ENCODE results near the gene TRIM74. TPM values are rescaled to one million over a fixed set of nuclear protein-coding genes. Genes with fewer than 3 reads are reported as not detected.
"Not testable (repeated sequence)": the region's sequence is repeated elsewhere in the genome, so short reads cannot be mapped to it uniquely, and the experiment has no call there.

The TRIM74 gene
- total and polyA plus RNA-seq, 2 experiments from 2014 or later: not detected

GRCh38 chr7:72990146-72990913 lies 21.1 kb upstream of the TRIM74 start:
- DNase-seq; H3K9me3 ChIP-seq (ENCODE audit: low read depth); in situ Hi-C loops (cut with MboI); H3K27ac ChIP-seq; H2AFZ ChIP-seq; H3K9ac ChIP-seq; H3K4me1 ChIP-seq (ENCODE audit: insufficient read depth); H3F3A ChIP-seq (ENCODE audit: insufficient read depth); H3K27me3 ChIP-seq (replicated peaks; ENCODE audit: insufficient read depth); H3K36me3 ChIP-seq (ENCODE audit: low read depth); H3K79me2 ChIP-seq (ENCODE audit: insufficient read depth); H4K20me1 ChIP-seq (ENCODE audit: insufficient read depth); H3K9me2 ChIP-seq (ENCODE audit: insufficient read depth); H3K4me2 ChIP-seq (ENCODE audit: unreplicated experiment); H3K4me3 ChIP-seq: not testable (repeated sequence)
- WGBS, 2 experiments (ENCODE audit: low coverage in 1 of 2, low lambda C conversion rate in 2 of 2, missing lambda C conversion rate in 2 of 2): 56 to 66% methylated on average over 6 to 8 of the region's 14 CpGs

- H3K27ac ChIP-seq; H3F3A ChIP-seq (ENCODE audit: insufficient read depth); H3K4me1 ChIP-seq (ENCODE audit: insufficient read depth); H3K9ac ChIP-seq; H3K9me3 ChIP-seq (ENCODE audit: low read depth); H2AFZ ChIP-seq; H3K36me3 ChIP-seq (ENCODE audit: low read depth); H3K9me2 ChIP-seq (ENCODE audit: insufficient read depth); H3K79me2 ChIP-seq (ENCODE audit: insufficient read depth); in situ Hi-C loops (cut with MboI); DNase-seq; H3K27me3 ChIP-seq (replicated peaks; ENCODE audit: insufficient read depth); H3K4me2 ChIP-seq (ENCODE audit: unreplicated experiment); H3K4me3 ChIP-seq; H4K20me1 ChIP-seq (ENCODE audit: insufficient read depth): not testable (repeated sequence)
- WGBS, 2 experiments (ENCODE audit: low coverage in 1 of 2, low lambda C conversion rate in 2 of 2, missing lambda C conversion rate in 2 of 2): 73 to 100% methylated on average over 2 to 10 of the region's 11 CpGs
Observed at GRCh38 chr7:72982084-72982483, 12.8 kb upstream of the TRIM74 start.

- H3K36me3 ChIP-seq (ENCODE audit: low read depth); H3K9me2 ChIP-seq (ENCODE audit: insufficient read depth); H2AFZ ChIP-seq; H3K27me3 ChIP-seq (replicated peaks; ENCODE audit: insufficient read depth); H3K27ac ChIP-seq; H3F3A ChIP-seq (ENCODE audit: insufficient read depth); DNase-seq; H3K4me3 ChIP-seq; H3K9me3 ChIP-seq (ENCODE audit: low read depth); H3K4me2 ChIP-seq (ENCODE audit: unreplicated experiment); H3K9ac ChIP-seq; H4K20me1 ChIP-seq (ENCODE audit: insufficient read depth); H3K4me1 ChIP-seq (ENCODE audit: insufficient read depth); in situ Hi-C loops (cut with MboI); H3K79me2 ChIP-seq (ENCODE audit: insufficient read depth): not testable (repeated sequence)
- WGBS, 2 experiments (ENCODE audit: low coverage in 1 of 2, low lambda C conversion rate in 2 of 2, missing lambda C conversion rate in 2 of 2): 80 to 85% methylated on average over 2 to 3 of the region's 6 CpGs
Observed at GRCh38 chr7:72980382-72980781, 11.1 kb upstream of the TRIM74 start.

GRCh38 chr7:72976434-72976833 lies 7.2 kb upstream of the TRIM74 start:
- WGBS, 2 experiments (ENCODE audit: low coverage in 1 of 2, low lambda C conversion rate in 2 of 2, missing lambda C conversion rate in 2 of 2): 99% methylated on average over 5 of the region's 12 CpGs; no CpG with 5 or more reads in 1 of the 2 experiments
- H3K79me2 ChIP-seq (ENCODE audit: insufficient read depth); H3K4me3 ChIP-seq; H4K20me1 ChIP-seq (ENCODE audit: insufficient read depth); H3K9me3 ChIP-seq (ENCODE audit: low read depth); H3K4me1 ChIP-seq (ENCODE audit: insufficient read depth); H3K27ac ChIP-seq; H3K9ac ChIP-seq; DNase-seq; H3K36me3 ChIP-seq (ENCODE audit: low read depth); in situ Hi-C loops (cut with MboI); H3F3A ChIP-seq (ENCODE audit: insufficient read depth); H2AFZ ChIP-seq; H3K9me2 ChIP-seq (ENCODE audit: insufficient read depth); H3K27me3 ChIP-seq (replicated peaks; ENCODE audit: insufficient read depth); H3K4me2 ChIP-seq (ENCODE audit: unreplicated experiment): not testable (repeated sequence)

GRCh38 chr7:72975656-72976286 lies 6.5 kb upstream of the TRIM74 start:
- H4K20me1 ChIP-seq (ENCODE audit: insufficient read depth); in situ Hi-C loops (cut with MboI); H3F3A ChIP-seq (ENCODE audit: insufficient read depth); H3K27me3 ChIP-seq (replicated peaks; ENCODE audit: insufficient read depth); H3K9me3 ChIP-seq (ENCODE audit: low read depth); H3K4me2 ChIP-seq (ENCODE audit: unreplicated experiment); H3K4me3 ChIP-seq; H2AFZ ChIP-seq; H3K27ac ChIP-seq; DNase-seq; H3K9ac ChIP-seq; H3K9me2 ChIP-seq (ENCODE audit: insufficient read depth); H3K4me1 ChIP-seq (ENCODE audit: insufficient read depth); H3K79me2 ChIP-seq (ENCODE audit: insufficient read depth); H3K36me3 ChIP-seq (ENCODE audit: low read depth): not testable (repeated sequence)
- WGBS, 2 experiments (ENCODE audit: low coverage in 1 of 2, low lambda C conversion rate in 2 of 2, missing lambda C conversion rate in 2 of 2): 85% methylated on average over 13 of the region's 55 CpGs; no CpG with 5 or more reads in 1 of the 2 experiments

- H3K4me1 ChIP-seq (ENCODE audit: insufficient read depth); H3F3A ChIP-seq (ENCODE audit: insufficient read depth); H3K27ac ChIP-seq; H4K20me1 ChIP-seq (ENCODE audit: insufficient read depth); H2AFZ ChIP-seq; DNase-seq; H3K4me2 ChIP-seq (ENCODE audit: unreplicated experiment); H3K36me3 ChIP-seq (ENCODE audit: low read depth); in situ Hi-C loops (cut with MboI); H3K79me2 ChIP-seq (ENCODE audit: insufficient read depth); H3K9ac ChIP-seq; H3K4me3 ChIP-seq; H3K9me2 ChIP-seq (ENCODE audit: insufficient read depth); H3K9me3 ChIP-seq (ENCODE audit: low read depth); H3K27me3 ChIP-seq (replicated peaks; ENCODE audit: insufficient read depth): not testable (repeated sequence)
- 74 to 93% methylated on average over 3 to 4 of the region's 7 CpGs for WGBS, 2 experiments (ENCODE audit: low coverage in 1 of 2, low lambda C conversion rate in 2 of 2, missing lambda C conversion rate in 2 of 2)
Observed at GRCh38 chr7:72974781-72975180, 5.5 kb upstream of the TRIM74 start.

- H3K4me3 ChIP-seq; H3K4me2 ChIP-seq (ENCODE audit: unreplicated experiment); H3K79me2 ChIP-seq (ENCODE audit: insufficient read depth); H3K4me1 ChIP-seq (ENCODE audit: insufficient read depth); H3K9me2 ChIP-seq (ENCODE audit: insufficient read depth); H4K20me1 ChIP-seq (ENCODE audit: insufficient read depth); in situ Hi-C loops (cut with MboI); H3K27ac ChIP-seq; H3K9ac ChIP-seq; H3K36me3 ChIP-seq (ENCODE audit: low read depth); H2AFZ ChIP-seq; DNase-seq; H3F3A ChIP-seq (ENCODE audit: insufficient read depth); H3K27me3 ChIP-seq (replicated peaks; ENCODE audit: insufficient read depth); H3K9me3 ChIP-seq (ENCODE audit: low read depth): not testable (repeated sequence)
- no CpG with 5 or more reads among the region's 6 CpGs for WGBS, 2 experiments (ENCODE audit: low coverage in 1 of 2, low lambda C conversion rate in 2 of 2, missing lambda C conversion rate in 2 of 2)
Observed at GRCh38 chr7:72971505-72971904, 2.2 kb upstream of the TRIM74 start.

All from GM23248 (cell line).